DLD1 (cell line): ENCODE data around the gene GOLGA6L10.
"Not testable (repeated sequence)": the region's sequence is repeated elsewhere in the genome, so short reads cannot be mapped to it uniquely, and the experiment has no call there.

Source experiments
- in situ Hi-C: cut with HindIII; loops from 2 replicates; pipeline ENCODE4 v1.10.0; 2017; ENCODE audit warnings: low sequenced_read_pairs

Gene GOLGA6L10

GRCh38 chr15:82301296-82302016, 47.8 kb downstream of the GOLGA6L10 start:
- in situ Hi-C loops = no loop called here

GRCh38 chr15:82300883-82301282, 48.4 kb downstream of the GOLGA6L10 start:
- in situ Hi-C loops = no loop called here

DNA sequence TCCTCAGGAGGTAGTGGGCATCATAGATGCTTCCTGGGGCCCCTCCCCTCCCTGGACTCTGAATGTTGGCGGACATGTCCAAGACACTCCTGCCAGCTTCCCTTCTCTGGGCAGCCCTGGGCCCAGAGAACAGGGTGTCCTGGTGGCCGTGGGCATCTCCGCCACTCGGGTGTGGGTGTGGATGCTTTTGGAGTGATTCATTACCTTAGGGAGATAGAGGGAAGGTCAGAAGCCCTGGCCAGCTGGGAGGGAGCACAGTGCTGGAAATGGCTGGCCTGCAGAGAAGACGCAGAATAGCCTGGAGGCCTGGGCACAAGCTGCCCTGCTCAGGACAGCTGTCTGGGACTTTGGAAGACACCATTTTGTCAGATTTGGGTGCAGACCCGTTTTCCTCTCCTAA, 48.9 kb downstream of the GOLGA6L10 start:
- in situ Hi-C loops = not testable (repeated sequence)

DNA sequence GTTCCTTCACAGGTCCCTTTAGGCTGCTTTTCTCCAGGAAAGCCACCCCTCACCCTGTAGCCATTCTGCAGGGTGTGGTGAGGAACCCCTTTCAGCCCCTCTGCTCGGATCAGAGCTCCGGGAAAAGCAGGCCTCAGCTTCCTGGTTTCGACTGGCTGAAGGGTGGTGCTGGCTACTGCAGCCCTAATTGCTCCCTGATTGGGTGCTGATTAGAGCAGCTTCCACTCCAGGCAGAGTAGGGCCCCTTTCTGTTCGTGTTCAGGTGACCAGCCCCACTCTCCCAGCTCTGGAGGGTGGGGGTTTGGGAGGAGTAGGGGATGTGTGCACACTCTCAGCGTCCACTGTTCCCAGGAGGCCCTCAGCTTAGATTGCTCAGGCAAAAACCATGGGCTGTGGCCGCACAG, 49.8 kb downstream of the GOLGA6L10 start:
- in situ Hi-C loops = not testable (repeated sequence)

- in situ Hi-C loops = no loop called here
Observed at GRCh38 chr15:82298520-82298919, 50.8 kb downstream of the GOLGA6L10 start.

GRCh38 chr15:82298032-82298431, 51.2 kb downstream of the GOLGA6L10 start:
- in situ Hi-C loops = no loop called here

- in situ Hi-C loops = no loop called here
Observed at GRCh38 chr15:82297546-82297945, 51.7 kb downstream of the GOLGA6L10 start.

DNA sequence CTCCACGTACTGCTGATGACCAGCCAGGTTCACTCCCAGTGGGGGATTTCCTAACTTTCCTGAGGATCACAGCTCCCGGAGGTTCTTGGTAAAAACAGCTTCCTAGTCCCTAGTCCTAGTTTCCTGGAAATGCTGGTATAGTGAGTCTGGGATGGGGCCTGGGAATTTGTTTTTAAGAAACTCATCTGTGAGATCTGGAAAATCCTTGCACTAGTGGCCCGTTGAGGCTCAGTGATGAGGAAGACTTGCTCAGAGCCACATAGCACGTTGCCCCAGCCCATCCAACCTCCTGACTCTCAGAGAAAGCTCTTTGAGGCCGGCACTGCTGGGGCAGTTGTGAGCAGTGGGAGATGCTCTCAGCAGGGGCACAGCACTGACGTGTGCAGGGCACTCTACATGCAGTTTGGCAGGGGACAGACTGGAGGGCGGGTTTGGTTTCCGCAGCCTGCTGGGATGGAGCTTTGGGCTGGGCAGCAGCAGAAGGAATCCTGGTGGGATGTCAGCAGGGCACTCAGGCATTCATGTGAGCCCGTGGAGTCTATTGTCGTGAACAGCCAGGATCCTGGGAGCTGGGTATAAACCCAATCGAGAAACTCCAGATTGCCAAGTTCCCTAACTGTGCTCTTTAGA, 55.1 kb downstream of the GOLGA6L10 start:
- in situ Hi-C loops = no loop called here

DNA sequence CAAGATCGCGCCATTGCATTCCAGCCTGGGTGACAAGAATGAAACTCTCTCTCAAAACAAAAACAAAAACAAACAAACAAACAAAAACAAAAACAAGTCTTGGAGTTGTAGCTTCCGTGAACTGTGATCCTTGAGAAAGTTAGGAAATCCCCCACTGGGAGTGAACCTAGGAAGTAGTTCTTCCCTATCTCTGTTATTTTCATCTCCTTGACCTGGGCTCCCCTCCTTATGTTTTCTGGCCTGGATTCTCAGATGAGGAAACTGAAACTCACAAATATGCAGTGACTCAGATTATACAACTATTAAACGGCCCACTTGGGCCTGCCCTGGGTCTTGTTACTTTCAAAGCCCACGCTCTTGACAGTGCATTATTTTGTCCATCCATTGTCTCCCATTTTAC, 57.0 kb downstream of the GOLGA6L10 start:
- in situ Hi-C loops = no loop called here
